ENCODE results near the gene FLNA.

Gene FLNA

DNA sequence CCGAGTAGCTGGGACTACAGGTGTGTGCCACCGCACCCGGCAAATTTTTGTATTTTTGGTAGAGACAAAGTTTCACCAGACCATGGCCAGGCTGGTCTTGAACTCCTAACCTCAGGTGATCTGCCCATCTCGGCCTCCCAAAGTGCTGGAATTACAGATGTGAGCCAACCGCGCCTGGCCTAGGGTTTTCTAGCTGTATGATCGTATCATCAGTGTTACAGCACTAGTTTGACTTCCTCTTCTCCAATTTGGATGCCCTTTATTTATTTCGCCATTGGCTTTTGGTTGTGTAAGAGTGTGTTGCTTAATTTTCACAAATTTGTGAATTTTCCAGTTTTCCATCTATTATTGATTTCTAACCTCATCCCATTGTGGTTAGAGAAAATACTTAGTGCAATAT, 73.6 kb downstream of the FLNA start:
- no peak for DNase-seq

All from amniotic stem cell (primary cell).